ENCODE measurements around the gene KCNA3. TPM values are rescaled to one million over a fixed set of nuclear protein-coding genes. Genes with fewer than 3 reads are reported as not detected.

Gene KCNA3
- total and polyA plus RNA-seq, 9 of the 15 experiments (the other 6 are each of a cell fraction or from before 2014, with no cell fraction given): not detected

GRCh38 chr1:110671361-110671760, 3.4 kb downstream of the KCNA3 start (continued):
- TF ChIP-seq FOXP4 (CRISPR knock-in tag; IDR thresholded peaks at IDR 0.05; ENCODE audit: borderline replicate concordance) (no peak), PBX2 (CRISPR knock-in tag; IDR thresholded peaks at IDR 0.05; ENCODE audit: low read depth) (no peak), PBX2 (tag; conservative IDR thresholded peaks at IDR 0.05; ENCODE audit: low read depth) (no peak), U2AF1 (optimal IDR thresholded peaks at IDR 0.05; ENCODE audit: low read depth, low read length) (no peak)

- no peaks in the 10 kb centered on the region for H3K4me1 ChIP-seq (replicated peaks in 1 of 2; ENCODE audit: control insufficient read depth in 2 of 2, insufficient read depth in 2 of 2, low read length in 2 of 2)
- no peaks in the 10 kb centered on the region for H3K9me3 ChIP-seq (replicated peaks; ENCODE audit: control insufficient read depth, insufficient read depth, low read depth, low read length)
- 2% methylated on average over 4 of the region's 4 CpGs for WGBS (ENCODE audit: insufficient coverage, low coverage, missing lambda C conversion rate)
- DNase-seq (ENCODE audit: extremely low read depth in 1 of 4, low spot score in 3 of 4): no peak
- no peak overlapping the region for H3K4me3 ChIP-seq
- FAIRE-seq: no peak
- no peaks in the 10 kb centered on the region for H3K36me3 ChIP-seq (ENCODE audit: control insufficient read depth, insufficient read depth, low read length)
- ChIA-PET POLR2A (no interaction called here), CTCF (ENCODE audit: low intra/inter-chr PET ratio) (no interaction called here)
- H3K4me2 ChIP-seq (ENCODE audit: insufficient read depth, low read length): no peak overlapping the region
- H3K27me3 ChIP-seq (ENCODE audit: control insufficient read depth in 2 of 2, insufficient read depth in 2 of 2, low read length in 2 of 2): peaks cover 0 to 8% of the 10 kb centered on the region in 2 experiments; a peak in 2 of 5 replicates
- no TSS peak for BruUV-seq (replicated peaks)
- H2AFZ ChIP-seq (ENCODE audit: low read depth, low read length): no peak overlapping the region
- no peaks in the 10 kb centered on the region for H4K20me1 ChIP-seq (replicated peaks; ENCODE audit: control insufficient read depth, insufficient read depth, low read length)
- H3K27ac ChIP-seq (ENCODE audit: extremely low read depth, low read depth, low read length): no peak overlapping the region
- ATAC-seq: no peak
- H3K79me2 ChIP-seq (ENCODE audit: control insufficient read depth, insufficient read depth, low read length): no peaks in the 10 kb centered on the region
- H3K9ac ChIP-seq (ENCODE audit: insufficient read depth in 1 of 2, low read depth in 2 of 2, low read length in 2 of 2): no peak overlapping the region
- in situ Hi-C loops (cut with MboI) (no loop called here), intact Hi-C loops (cut with micrococcal nuclease) (no loop called here)
- H3K9me1 ChIP-seq (ENCODE audit: control insufficient read depth, insufficient read depth, low read length): no peaks in the 10 kb centered on the region
- TF ChIP-seq TARDBP (IDR thresholded peaks at IDR 0.05) (no peak), PRMT5 (CRISPR knock-in tag; IDR thresholded peaks at IDR 0.05) (no peak), POLR2AphosphoS5 (IDR thresholded peaks at IDR 0.05; ENCODE audit: control insufficient read depth, insufficient read depth, low read depth, low read length) (no peak), TCFL5 (CRISPR knock-in tag; conservative IDR thresholded peaks at IDR 0.05) (no peak), NFIC (IDR thresholded peaks at IDR 0.05) (no peak), SP1 (CRISPR knock-in tag; IDR thresholded peaks at IDR 0.05) (no peak), SMARCB1 (IDR thresholded peaks at IDR 0.05; ENCODE audit: insufficient read length, low read depth) (no peak), ADNP (tag; IDR thresholded peaks at IDR 0.05) (no peak), BACH1 (tag; IDR thresholded peaks at IDR 0.05) (no peak), KHSRP (IDR thresholded peaks at IDR 0.05) (no peak), MAZ (CRISPR knock-in tag; conservative IDR thresholded peaks at IDR 0.05 in 1 of 2, IDR thresholded peaks at IDR 0.05 in 1 of 2) (no peak), RB1 (IDR thresholded peaks at IDR 0.05; ENCODE audit: low read depth) (no peak), RCOR1 (IDR thresholded peaks at IDR 0.05; ENCODE audit: borderline replicate concordance in 1 of 2, low read depth in 2 of 2, low read length in 2 of 2) (no peak)
Observed at GRCh38 chr1:110668549-110668948, 6.2 kb downstream of the KCNA3 start.
